Fibroblast of the conjunctiva (primary cell): ENCODE results near the gene LAMC2.
A peak's percentile ranks its signal among the peaks of the same experiment; 100 is the strongest.
"Not testable (repeated sequence)": the region's sequence is repeated elsewhere in the genome, so short reads cannot be mapped to it uniquely, and the experiment has no call there.

Source experiments
- DNase-seq: peaks from one replicate; pipeline ENCODE4 v3.0.0-alpha.2; 2010; ENCODE audit warnings: low read depth

Gene LAMC2

GRCh38 chr1:183238071-183238470, 52.0 kb downstream of the LAMC2 start:
- DNase-seq = no peak

- no peak for DNase-seq
These were observed 53.2 kb downstream of the LAMC2 start for GRCh38 chr1:183239220-183239742.

DNA sequence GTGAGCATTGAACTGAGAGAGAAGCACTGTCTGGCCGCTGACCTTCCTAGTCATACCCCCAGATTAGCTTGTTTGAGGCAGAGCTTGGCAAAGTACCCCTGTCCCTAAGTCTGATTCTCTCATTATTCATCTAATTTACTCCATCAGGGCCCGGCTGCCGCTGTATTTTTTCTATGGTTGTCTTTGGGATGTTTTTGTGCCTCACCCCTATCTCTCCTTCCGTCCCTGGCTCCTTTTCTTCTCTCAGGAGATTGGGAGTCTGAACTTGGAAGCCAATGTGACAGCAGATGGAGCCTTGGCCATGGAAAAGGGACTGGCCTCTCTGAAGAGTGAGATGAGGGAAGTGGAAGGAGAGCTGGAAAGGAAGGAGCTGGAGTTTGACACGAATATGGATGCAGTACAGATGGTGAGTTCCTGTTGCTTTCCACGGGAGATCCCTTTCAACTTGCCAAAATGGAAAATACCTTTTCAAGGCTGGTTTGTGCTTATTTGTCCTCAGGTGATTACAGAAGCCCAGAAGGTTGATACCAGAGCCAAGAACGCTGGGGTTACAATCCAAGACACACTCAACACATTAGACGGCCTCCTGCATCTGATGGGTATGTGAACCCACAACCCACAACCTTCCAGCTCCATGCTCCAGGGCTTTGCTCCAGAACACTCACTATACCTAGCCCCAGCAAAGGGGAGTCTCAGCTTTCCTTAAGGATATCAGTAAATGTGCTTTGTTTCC, 53.9 kb downstream of the LAMC2 start:
- DNase-seq = no peak

DNA sequence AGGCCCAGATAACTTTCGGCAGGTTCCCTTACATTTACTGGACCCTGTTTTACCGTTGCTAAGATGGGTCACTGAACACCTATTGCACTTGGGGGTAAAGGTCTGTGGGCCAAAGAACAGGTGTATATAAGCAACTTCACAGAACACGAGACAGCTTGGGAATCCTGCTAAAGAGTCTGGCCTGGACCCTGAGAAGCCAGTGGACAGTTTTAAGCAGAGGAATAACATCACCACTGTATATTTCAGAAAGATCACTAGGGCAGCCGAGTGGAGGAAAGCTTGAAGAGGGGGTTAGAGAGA, 54.4 kb downstream of the LAMC2 start:
- DNase-seq = no peak

- DNase-seq = not testable (repeated sequence)
These were observed 54.8 kb downstream of the LAMC2 start for GRCh38 chr1:183240853-183241252.

DNA sequence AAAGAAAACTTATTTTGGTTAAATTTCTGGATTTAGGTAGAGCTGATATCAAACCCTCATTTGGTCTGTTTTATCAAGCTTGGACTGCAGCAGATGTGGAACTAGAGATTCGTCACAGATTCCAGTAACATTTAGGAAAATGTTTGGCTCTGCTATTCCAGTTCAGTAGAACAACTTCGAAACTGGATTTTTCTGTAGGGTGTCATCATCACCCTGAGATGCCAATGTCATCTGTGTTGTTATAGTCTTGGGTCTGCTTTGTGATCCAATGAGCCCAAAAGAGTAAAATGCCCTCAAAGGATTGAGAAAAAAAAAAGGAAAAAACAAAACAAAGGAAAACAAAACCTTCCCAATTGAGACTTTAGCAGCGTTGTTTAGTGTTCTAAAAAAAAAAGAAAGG, 55.4 kb downstream of the LAMC2 start:
- no peak for DNase-seq

DNA sequence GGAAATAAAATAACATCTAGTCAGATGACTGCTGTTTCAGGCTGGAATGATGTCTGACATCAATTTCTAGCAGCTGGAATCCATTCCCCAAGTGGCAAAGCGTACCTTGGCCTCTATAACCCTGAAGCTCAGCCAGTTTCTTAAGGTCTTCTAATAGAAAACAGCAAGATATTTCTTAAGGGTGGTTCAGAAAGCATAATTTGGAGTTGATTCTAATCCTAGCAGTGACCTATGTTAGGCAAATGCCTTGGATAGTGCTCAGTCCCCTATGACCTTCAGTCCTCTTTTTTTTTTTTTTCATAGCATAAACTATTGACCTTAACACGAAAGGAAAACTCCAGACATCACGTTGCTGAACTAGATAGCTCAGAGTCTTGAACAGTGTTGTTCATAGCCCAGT, 56.5 kb downstream of the LAMC2 start:
- peak; percentile 86 for DNase-seq

DNA sequence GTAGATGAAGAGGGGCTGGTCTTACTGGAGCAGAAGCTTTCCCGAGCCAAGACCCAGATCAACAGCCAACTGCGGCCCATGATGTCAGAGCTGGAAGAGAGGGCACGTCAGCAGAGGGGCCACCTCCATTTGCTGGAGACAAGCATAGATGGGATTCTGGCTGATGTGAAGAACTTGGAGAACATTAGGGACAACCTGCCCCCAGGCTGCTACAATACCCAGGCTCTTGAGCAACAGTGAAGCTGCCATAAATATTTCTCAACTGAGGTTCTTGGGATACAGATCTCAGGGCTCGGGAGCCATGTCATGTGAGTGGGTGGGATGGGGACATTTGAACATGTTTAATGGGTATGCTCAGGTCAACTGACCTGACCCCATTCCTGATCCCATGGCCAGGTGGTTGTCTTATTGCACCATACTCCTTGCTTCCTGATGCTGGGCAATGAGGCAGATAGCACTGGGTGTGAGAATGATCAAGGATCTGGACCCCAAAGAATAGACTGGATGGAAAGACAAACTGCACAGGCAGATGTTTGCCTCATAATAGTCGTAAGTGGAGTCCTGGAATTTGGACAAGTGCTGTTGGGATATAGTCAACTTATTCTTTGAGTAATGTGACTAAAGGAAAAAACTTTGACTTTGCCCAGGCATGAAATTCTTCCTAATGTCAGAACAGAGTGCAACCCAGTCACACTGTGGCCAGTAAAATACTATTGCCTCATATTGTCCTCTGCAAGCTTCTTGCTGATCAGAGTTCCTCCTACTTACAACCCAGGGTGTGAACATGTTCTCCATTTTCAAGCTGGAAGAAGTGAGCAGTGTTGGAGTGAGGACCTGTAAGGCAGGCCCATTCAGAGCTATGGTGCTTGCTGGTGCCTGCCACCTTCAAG, 57.3 kb downstream of the LAMC2 start:
- no peak for DNase-seq

DNA sequence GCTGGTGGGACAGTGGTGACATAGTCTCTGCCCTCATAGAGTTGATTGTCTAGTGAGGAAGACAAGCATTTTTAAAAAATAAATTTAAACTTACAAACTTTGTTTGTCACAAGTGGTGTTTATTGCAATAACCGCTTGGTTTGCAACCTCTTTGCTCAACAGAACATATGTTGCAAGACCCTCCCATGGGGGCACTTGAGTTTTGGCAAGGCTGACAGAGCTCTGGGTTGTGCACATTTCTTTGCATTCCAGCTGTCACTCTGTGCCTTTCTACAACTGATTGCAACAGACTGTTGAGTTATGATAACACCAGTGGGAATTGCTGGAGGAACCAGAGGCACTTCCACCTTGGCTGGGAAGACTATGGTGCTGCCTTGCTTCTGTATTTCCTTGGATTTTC, 58.4 kb downstream of the LAMC2 start:
- peak; percentile 95 for DNase-seq

DNA sequence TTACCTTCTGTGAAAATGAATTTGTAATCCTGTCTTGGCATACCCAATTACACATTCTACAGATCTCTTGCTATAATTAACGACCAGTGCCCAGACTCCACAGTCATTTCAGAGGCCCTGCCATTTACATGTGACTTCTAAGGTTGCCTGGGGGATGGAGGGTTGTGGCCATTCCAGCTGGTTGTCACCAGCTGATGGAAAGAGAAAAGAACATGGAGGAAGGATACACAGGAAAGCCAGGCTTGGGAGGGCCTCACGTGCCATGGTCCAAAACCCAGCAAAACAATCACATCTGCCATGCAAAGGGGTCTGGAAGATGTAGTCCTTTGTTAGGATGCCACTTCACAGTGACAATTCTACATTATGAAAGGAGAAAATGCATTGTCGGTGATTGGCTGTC, 59.3 kb downstream of the LAMC2 start:
- DNase-seq = no peak

- DNase-seq = no peak
These were observed 60.4 kb downstream of the LAMC2 start for GRCh38 chr1:183246436-183246835.

DNA sequence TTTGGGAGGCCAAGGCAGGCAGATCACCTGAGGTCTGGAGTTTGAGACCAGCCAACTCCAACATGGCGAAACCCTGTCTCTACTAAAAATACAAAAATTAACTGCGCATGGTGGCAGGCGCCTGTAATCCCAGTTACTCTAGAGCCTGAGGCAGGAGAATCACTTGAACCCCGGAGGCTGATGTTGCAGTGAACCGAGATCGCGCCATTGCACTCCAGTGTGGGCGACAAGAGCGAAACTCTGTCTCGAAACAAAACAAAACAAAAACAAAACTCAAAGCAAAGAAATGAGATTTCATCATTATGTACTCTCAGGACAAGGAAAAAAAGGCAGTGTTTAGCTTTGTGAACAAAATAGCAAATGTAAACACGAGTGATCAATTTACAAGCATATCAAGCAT, 61.0 kb downstream of the LAMC2 start:
- no peak for DNase-seq

- no peak for DNase-seq
These were observed 61.4 kb downstream of the LAMC2 start for GRCh38 chr1:183247484-183247883.

- DNase-seq = no peak
These were observed 61.9 kb downstream of the LAMC2 start for GRCh38 chr1:183247931-183248330.

- no peak for DNase-seq
These were observed 63.1 kb downstream of the LAMC2 start for GRCh38 chr1:183248989-183249691.

- DNase-seq = no peak
These were observed 63.9 kb downstream of the LAMC2 start for GRCh38 chr1:183249941-183250452.

DNA sequence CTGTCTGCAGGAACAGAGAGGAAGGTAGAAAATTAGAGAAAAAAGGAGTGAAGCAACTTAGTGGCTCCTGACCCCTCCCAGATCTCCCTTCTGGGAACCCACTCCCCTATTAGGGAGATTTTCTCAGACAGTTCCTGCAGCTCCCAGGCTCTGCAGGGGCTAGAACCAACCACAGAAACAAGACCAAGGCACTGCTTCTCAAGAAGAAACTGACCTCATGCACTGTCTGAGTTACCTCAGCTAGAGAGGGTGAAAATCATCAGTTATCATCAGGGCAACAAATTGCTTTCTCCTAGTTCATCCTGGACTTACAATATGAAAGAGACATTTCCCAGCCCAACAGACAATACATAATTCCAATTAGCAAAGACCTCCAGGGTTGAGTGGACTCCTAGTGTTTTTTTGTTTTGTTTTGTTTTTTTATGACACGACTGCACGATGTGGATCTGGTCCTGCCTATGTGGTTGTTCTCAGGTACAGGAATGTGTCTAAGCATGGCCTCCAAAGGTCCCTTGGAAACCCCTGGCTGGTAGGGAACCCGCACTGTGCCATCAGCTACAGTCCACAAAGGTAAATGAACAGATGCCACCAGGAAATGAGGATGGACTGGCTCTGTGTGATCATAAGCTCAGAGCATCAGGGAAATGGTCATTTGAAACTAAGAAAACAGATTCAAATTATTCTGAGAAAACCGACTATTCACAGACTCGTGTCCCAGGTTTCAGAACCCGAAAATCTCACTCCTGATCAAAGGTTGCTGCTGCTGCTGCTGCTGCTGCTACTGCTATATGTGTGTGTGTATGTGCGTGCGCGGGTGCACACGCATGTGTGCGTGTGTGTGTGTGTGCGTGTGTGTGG, 65.3 kb downstream of the LAMC2 start:
- DNase-seq = no peak

DNA sequence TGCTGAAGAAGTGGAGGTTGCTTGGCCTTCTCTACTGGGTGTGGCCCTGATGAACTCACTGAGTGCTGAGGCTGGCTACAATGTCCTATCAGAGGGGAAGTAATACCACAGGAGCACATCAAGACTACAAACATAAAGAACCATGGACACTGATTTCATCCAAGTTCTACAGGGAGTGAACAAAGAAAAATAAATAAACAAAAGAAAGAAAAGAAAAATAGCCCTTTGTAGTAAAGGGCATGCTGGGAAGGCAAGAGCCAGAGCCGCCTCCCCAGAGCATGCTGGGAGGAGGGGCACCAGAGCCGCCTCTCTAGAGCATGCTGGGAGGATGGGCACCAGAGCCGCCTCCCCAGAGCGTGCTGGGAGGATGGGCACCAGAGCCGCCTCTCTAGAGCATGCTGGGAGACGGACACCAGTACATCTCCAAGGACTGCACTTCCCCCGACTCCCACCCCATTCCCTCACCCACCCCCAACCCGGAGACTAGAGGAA, 65.9 kb downstream of the LAMC2 start:
- DNase-seq = no peak

GRCh38 chr1:183255073-183255472, 69.0 kb downstream of the LAMC2 start:
- no peak for DNase-seq

DNA sequence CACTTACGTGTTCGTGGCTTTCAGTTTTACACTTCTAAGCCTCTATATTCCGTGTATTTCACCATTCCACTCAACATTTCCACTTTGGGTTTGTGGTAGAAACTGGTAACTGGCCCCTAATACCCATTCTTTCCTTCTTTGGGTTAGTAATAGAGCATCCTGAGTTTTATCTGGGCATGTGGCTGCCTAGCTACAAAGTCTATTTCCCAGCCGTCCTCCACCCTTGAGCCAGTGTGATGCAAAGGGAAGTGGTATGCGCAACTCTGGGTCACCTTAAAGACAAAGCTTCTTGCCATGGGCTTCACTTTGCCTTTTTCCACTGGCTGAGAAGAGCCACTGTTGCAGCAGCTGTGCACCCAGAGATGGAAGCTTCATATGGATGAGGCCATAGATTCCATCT, 73.9 kb downstream of the LAMC2 start:
- DNase-seq = no peak

DNA sequence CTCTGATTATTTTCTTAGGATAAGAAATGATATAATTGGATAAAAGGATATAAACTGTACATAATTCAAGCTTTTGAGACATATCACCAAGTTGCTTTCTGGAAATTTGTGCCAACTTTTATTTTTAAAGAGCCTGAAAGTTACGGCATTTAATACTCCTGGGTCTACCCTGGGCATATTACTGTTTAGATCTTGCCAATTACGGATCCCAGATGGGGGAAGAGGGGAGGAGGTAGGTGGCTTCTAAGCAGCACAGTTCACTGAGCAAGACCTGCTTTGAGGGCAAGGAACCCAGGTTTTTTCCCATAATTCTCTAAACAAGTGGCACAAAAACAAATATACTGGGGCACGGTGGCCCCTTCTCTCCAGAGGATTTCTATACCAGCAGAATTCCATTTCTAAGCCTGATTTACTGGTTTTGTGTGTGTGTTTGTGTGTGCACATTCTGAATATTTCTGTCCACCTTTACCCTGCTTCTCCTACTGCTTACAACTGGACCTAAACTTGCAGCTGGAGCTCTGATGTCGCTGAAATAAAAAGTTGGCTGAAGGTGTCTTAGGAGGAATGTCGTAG, 76.7 kb downstream of the LAMC2 start:
- no peak for DNase-seq
